GM12891 (cell line): ENCODE data around the gene SLC30A5.

Experiments used
- PAX5 ChIP-seq: IDR thresholded peaks from 2 replicates; pipeline ENCODE4 v1.6.1; 2011; ENCODE audit warnings: low read length, moderate library complexity, mild to moderate bottlenecking; ENCODE audit not compliant: insufficient read depth, severe bottlenecking
- POLR2A ChIP-seq: IDR thresholded peaks from 2 replicates; pipeline ENCODE4 v1.6.1; 2011; ENCODE audit warnings: low read depth, low read length, control low read depth
- POLR2AphosphoS5 ChIP-seq: IDR thresholded peaks from 2 replicates; pipeline ENCODE4 v1.6.1; 2011; ENCODE audit warnings: low read depth, low read length, control low read depth
- POU2F2 ChIP-seq: IDR thresholded peaks from 2 replicates; pipeline ENCODE4 v1.6.1; 2011; ENCODE audit warnings: low read depth, mild to moderate bottlenecking, control low read depth, low read length, moderate library complexity
- SPI1 ChIP-seq: IDR thresholded peaks from 2 replicates; pipeline ENCODE4 v1.6.1; 2011; ENCODE audit warnings: low read depth, low read length, control low read depth
- TAF1 ChIP-seq: IDR thresholded peaks from 2 replicates; pipeline ENCODE4 v1.6.1; 2011; ENCODE audit warnings: low read depth, low read length, control low read depth

DNA sequence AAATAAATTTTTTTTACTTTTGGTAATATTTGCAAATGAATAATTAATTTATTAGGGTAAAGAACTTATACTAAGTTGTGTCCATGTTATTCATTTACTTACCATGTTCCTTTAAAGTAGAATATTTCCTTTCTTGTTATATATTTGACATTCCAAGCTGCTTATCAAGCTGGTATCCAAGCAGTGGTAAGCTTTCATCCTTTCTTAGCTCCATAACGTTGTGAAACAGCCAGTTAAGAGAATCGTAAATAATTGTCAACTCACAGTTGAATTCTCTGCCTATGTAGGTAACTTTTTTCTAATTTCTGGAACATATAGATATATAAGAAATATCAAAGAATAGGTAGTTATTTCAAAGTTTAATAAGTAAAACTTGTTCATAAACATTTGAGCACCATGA is 36.4 kb downstream of the SLC30A5 start:
- no peak for TF ChIP-seq POLR2A
- no peak for TF ChIP-seq POLR2AphosphoS5
- TF ChIP-seq TAF1 = no peak
- TF ChIP-seq POU2F2 = no peak
- no peak for TF ChIP-seq SPI1
- no peak for TF ChIP-seq PAX5
